ENCODE data around the gene SLC17A3. TPM values are rescaled to one million over a fixed set of nuclear protein-coding genes. Genes with fewer than 3 reads are reported as not detected.

The SLC17A3 gene
- total RNA-seq, 1 donor from 2014 or later, result not detected

GRCh38 chr6:25898289-25898977 lies 24.4 kb upstream of the SLC17A3 start:
- Mint-ChIP-seq H3K27me3 (peaks cover 3% of the 10 kb centered on the region), H3K4me3 (no peak overlapping the region), H3K9me3 (no peaks in the 10 kb centered on the region), H3K4me1 (ENCODE audit: unreplicated experiment) (peaks cover 8% of the 10 kb centered on the region), H3K36me3 (no peaks in the 10 kb centered on the region), H3K27ac (no peak overlapping the region)
- TF ChIP-seq CTCF (conservative IDR thresholded peaks at IDR 0.05), result no peak
- DNase-seq (ENCODE audit: extremely low spot score, unreplicated experiment), result no peak

GRCh38 chr6:25896252-25896651 lies 22.2 kb upstream of the SLC17A3 start:
- Mint-ChIP-seq H3K9me3 (no peaks in the 10 kb centered on the region), H3K4me3 (no peak overlapping the region), H3K4me1 (ENCODE audit: unreplicated experiment) (peaks cover 8% of the 10 kb centered on the region), H3K27ac (no peak overlapping the region), H3K27me3 (peaks cover 6% of the 10 kb centered on the region), H3K36me3 (no peaks in the 10 kb centered on the region)
- TF ChIP-seq CTCF (conservative IDR thresholded peaks at IDR 0.05), result no peak
- no peak for DNase-seq (ENCODE audit: extremely low spot score, unreplicated experiment)

- peaks cover 6% of the 10 kb centered on the region for H3K27me3 Mint-ChIP-seq
- H3K4me3 Mint-ChIP-seq, result no peak overlapping the region
- no peak for DNase-seq (ENCODE audit: extremely low spot score, unreplicated experiment)
- H3K9me3 Mint-ChIP-seq, result no peaks in the 10 kb centered on the region
- H3K27ac Mint-ChIP-seq, result no peak overlapping the region
- TF ChIP-seq CTCF (conservative IDR thresholded peaks at IDR 0.05), result no peak
- peaks cover 8% of the 10 kb centered on the region for H3K4me1 Mint-ChIP-seq (ENCODE audit: unreplicated experiment)
- H3K36me3 Mint-ChIP-seq, result no peaks in the 10 kb centered on the region
Observed at GRCh38 chr6:25895771-25896170, 21.7 kb upstream of the SLC17A3 start.

- DNase-seq (ENCODE audit: extremely low spot score, unreplicated experiment), result no peak
- no peak for TF ChIP-seq CTCF (conservative IDR thresholded peaks at IDR 0.05)
- Mint-ChIP-seq H3K27ac (no peak overlapping the region), H3K36me3 (no peaks in the 10 kb centered on the region), H3K4me3 (no peak overlapping the region), H3K27me3 (peaks cover 6% of the 10 kb centered on the region), H3K4me1 (ENCODE audit: unreplicated experiment) (peaks cover 6% of the 10 kb centered on the region), H3K9me3 (no peaks in the 10 kb centered on the region)
Observed at GRCh38 chr6:25893778-25894177, 19.7 kb upstream of the SLC17A3 start.

GRCh38 chr6:25892877-25893276 lies 18.8 kb upstream of the SLC17A3 start:
- Mint-ChIP-seq H3K36me3 (no peaks in the 10 kb centered on the region), H3K4me1 (ENCODE audit: unreplicated experiment) (no peaks in the 10 kb centered on the region), H3K9me3 (no peaks in the 10 kb centered on the region), H3K4me3 (no peak overlapping the region), H3K27ac (no peak overlapping the region), H3K27me3 (peaks cover 6% of the 10 kb centered on the region)
- no peak for DNase-seq (ENCODE audit: extremely low spot score, unreplicated experiment)
- no peak for TF ChIP-seq CTCF (conservative IDR thresholded peaks at IDR 0.05)

Measured in type B pancreatic cell (in vitro differentiated cells).